Type B pancreatic cell (in vitro differentiated cells): ENCODE results near the gene GRB2. TPM values are rescaled to one million over a fixed set of nuclear protein-coding genes. Genes with fewer than 3 reads are reported as not detected.

Experiments used
- DNase-seq: peaks from one replicate; pipeline ENCODE4 v3.0.0; 2021; ENCODE audit warnings: mixed read lengths; ENCODE audit not compliant: unreplicated experiment; ENCODE audit errors: extremely low spot score
- H3K27ac Mint-ChIP-seq: 2 replicates; pipeline ENCODE4 v1.8.0; 2021; ENCODE audit warnings: mild to moderate bottlenecking, mixed read lengths
- H3K27me3 Mint-ChIP-seq: 2 replicates; pipeline ENCODE4 v1.8.0; 2021; ENCODE audit warnings: mixed read lengths
- H3K36me3 Mint-ChIP-seq: 2 replicates; pipeline ENCODE4 v1.8.0; 2021; ENCODE audit warnings: mixed read lengths
- H3K4me1 Mint-ChIP-seq: one replicate; pipeline ENCODE4 v1.8.0; 2021; ENCODE audit warnings: mixed read lengths; ENCODE audit not compliant: unreplicated experiment
- H3K4me3 Mint-ChIP-seq: 2 replicates; pipeline ENCODE4 v1.8.0; 2021; ENCODE audit warnings: mild to moderate bottlenecking, mixed read lengths
- H3K9me3 Mint-ChIP-seq: 2 replicates; pipeline ENCODE4 v1.8.0; 2021; ENCODE audit warnings: mixed read lengths
- total RNA-seq: library from RNA; stranded (reverse); gene quantifications from 2 replicates; pipeline ENCODE4 v1.2.1, GENCODE V29; 2021; ENCODE audit warnings: low replicate concordance
- TF ChIP-seq, protein P1 (sequence below): fragments of 200-600 bp; sonication (generic); conservative IDR thresholded peaks from 2 replicates; pipeline ENCODE4 v1.5.0; 2021; ENCODE audit warnings: antibody characterized with exemption, mild to moderate bottlenecking

GRB2 gene
- total RNA-seq, 1 donor from 2014 or later: 65.3 TPM

DNA sequence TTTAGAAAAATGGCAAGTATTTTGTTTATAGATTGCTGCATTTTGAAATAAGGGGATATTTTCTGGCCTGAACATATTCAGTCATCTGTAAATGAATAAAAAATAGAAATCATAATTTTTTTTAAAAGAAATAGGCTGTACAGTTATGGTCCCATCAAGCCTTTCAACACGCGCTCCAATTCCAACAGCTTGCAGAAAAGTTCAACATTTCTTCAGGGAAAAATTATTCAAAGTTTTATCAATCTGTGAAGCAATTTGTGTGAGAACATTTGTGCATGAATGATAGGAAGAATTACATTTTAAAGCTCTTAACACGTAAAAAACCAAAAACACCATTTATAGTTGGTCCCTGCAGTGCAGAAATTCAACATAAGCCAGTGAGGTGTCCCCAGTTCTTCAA, 65.5 kb downstream of the GRB2 start:
- H3K9me3 Mint-ChIP-seq: no peaks in the 10 kb centered on the region
- TF ChIP-seq, protein P1, sequence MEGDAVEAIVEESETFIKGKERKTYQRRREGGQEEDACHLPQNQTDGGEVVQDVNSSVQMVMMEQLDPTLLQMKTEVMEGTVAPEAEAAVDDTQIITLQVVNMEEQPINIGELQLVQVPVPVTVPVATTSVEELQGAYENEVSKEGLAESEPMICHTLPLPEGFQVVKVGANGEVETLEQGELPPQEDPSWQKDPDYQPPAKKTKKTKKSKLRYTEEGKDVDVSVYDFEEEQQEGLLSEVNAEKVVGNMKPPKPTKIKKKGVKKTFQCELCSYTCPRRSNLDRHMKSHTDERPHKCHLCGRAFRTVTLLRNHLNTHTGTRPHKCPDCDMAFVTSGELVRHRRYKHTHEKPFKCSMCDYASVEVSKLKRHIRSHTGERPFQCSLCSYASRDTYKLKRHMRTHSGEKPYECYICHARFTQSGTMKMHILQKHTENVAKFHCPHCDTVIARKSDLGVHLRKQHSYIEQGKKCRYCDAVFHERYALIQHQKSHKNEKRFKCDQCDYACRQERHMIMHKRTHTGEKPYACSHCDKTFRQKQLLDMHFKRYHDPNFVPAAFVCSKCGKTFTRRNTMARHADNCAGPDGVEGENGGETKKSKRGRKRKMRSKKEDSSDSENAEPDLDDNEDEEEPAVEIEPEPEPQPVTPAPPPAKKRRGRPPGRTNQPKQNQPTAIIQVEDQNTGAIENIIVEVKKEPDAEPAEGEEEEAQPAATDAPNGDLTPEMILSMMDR: no peak
- H3K36me3 Mint-ChIP-seq: no peaks in the 10 kb centered on the region
- DNase-seq: no peak
- H3K27me3 Mint-ChIP-seq: no peaks in the 10 kb centered on the region
- no peak overlapping the region for H3K4me3 Mint-ChIP-seq
- peaks cover 30% of the 10 kb centered on the region for H3K4me1 Mint-ChIP-seq
- H3K27ac Mint-ChIP-seq: no peak overlapping the region

DNA sequence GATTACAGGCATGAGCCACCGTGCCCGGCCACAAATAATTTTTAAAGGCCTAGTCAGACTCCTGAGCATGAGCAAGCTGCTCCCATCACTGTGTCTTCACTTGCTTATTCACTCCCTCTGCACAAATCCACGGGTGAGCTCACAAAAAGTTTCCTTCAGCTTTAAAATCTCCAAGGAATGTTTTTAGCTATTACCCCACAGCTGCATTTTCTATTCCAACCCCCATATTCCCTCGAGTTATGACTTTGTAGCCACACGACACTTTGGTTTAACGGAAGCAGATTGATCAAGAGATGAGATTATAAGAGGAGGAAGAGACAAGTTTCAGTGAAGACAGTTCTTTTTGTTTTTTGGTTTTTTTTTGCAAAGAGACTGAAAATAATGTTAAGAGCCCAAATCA, 67.1 kb downstream of the GRB2 start:
- no peak overlapping the region for H3K4me3 Mint-ChIP-seq
- no peak for DNase-seq
- no peaks in the 10 kb centered on the region for H3K27me3 Mint-ChIP-seq
- no peaks in the 10 kb centered on the region for H3K9me3 Mint-ChIP-seq
- TF ChIP-seq, protein P1: no peak
- H3K36me3 Mint-ChIP-seq: no peaks in the 10 kb centered on the region
- no peak overlapping the region for H3K27ac Mint-ChIP-seq
- peaks cover 23% of the 10 kb centered on the region for H3K4me1 Mint-ChIP-seq

DNA sequence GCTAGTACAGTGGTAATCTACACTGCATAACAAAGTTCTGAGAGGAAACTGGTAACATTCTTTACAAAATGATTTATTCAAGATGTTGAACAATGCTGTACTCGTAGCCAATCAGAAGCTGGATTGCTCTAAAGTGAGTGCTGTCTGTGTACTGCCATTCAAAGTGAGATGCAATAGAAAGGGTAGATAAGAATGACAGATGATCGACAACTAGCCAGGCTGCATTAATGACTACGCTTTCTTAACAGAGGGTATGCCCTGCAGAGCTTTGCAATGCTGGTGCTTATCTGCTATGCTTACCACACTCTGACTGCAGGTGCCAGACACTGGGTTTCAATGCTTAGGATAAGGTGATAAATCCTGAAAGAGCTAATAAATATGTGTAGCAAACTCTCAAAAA, 70.2 kb downstream of the GRB2 start:
- H3K36me3 Mint-ChIP-seq: no peaks in the 10 kb centered on the region
- TF ChIP-seq, protein P1: no peak
- no peak for DNase-seq
- H3K9me3 Mint-ChIP-seq: no peaks in the 10 kb centered on the region
- H3K27me3 Mint-ChIP-seq: no peaks in the 10 kb centered on the region
- H3K27ac Mint-ChIP-seq: no peak overlapping the region
- no peak overlapping the region for H3K4me3 Mint-ChIP-seq
- H3K4me1 Mint-ChIP-seq: peaks cover 13% of the 10 kb centered on the region

DNA sequence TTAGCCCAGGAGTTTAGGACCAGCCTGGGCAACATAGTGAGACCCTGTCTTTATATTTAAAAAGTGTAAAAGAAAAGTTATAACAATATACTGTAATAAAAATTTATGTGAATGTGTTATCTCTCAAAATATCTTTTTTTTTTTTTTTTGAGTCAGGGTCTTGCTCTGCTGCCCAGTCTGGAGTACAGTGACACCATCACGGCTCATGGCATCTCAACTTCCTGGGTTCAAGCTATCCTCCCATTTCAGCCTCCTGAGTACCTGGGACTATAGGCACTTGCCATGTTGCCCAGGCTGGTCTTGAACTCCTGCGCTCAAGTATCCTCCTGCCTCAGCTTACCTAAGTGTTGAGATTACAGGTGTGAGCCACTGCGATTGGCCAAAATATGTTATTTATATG, 70.8 kb downstream of the GRB2 start:
- TF ChIP-seq, protein P1: no peak
- Mint-ChIP-seq H3K9me3 (no peaks in the 10 kb centered on the region), H3K36me3 (no peaks in the 10 kb centered on the region), H3K4me3 (no peak overlapping the region), H3K27ac (no peak overlapping the region), H3K27me3 (no peaks in the 10 kb centered on the region), H3K4me1 (peaks cover 13% of the 10 kb centered on the region)
- no peak for DNase-seq

DNA sequence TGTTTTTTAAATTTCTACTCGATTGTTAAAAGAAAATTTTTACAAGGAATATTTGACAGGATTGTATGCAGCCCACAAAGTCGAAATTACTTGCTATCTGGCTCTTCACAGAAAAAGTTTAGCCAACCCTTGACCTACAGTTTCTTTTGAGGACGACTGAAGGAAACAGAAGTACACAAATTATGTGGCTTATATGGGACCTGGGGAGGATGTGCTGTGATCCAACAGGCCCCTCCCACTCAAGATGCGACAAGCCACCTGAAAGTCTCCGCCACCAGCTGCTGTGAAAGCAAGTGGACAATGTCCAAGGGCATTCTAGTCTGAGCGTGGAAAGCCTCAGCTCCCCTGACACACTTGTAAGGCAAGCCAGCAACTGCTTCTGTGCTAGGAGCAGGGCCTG, 73.8 kb downstream of the GRB2 start:
- H3K27ac Mint-ChIP-seq: no peak overlapping the region
- no peaks in the 10 kb centered on the region for H3K9me3 Mint-ChIP-seq
- no peak for DNase-seq
- H3K36me3 Mint-ChIP-seq: peaks cover 3% of the 10 kb centered on the region
- TF ChIP-seq, protein P1: no peak
- H3K4me1 Mint-ChIP-seq: peaks cover 5% of the 10 kb centered on the region
- no peaks in the 10 kb centered on the region for H3K27me3 Mint-ChIP-seq
- no peak overlapping the region for H3K4me3 Mint-ChIP-seq

DNA sequence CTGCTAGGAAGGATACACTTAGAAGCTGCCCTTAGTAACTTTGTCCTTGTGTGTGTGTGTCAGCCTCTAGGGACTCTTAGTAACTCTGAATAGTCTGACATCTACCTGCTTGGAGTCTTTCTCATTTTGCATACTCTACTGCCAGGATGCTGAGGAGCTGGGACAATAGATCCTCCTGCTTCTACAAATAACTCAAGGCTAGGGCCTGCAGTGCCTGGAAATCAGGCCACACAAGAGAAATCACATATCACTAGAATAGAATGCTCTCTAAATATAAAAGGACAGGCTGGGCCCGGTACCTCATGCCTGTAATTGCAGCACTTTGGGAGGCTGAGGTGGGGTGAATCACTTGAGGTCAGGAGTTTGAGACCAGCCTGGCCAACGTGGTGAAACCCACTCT, 77.7 kb downstream of the GRB2 start:
- peaks cover 11% of the 10 kb centered on the region for H3K36me3 Mint-ChIP-seq
- no peaks in the 10 kb centered on the region for H3K4me1 Mint-ChIP-seq
- H3K9me3 Mint-ChIP-seq: no peaks in the 10 kb centered on the region
- no peak overlapping the region for H3K27ac Mint-ChIP-seq
- TF ChIP-seq, protein P1: no peak
- no peak overlapping the region for H3K4me3 Mint-ChIP-seq
- no peak for DNase-seq
- H3K27me3 Mint-ChIP-seq: no peaks in the 10 kb centered on the region
